HG03342 (cell line): ENCODE measurements around the gene BRD4.

ENCODE experiments used
- ATAC-seq: cut with Tn5 transposase; IDR thresholded peaks from one replicate; pipeline ENCODE4 v1.9.1; 2021; ENCODE audit warnings: mild to moderate bottlenecking, moderate library complexity; ENCODE audit not compliant: unreplicated experiment

BRD4 gene

GRCh38 chr19:15316498-15316897 lies 15.8 kb downstream of the BRD4 start:
- no peak for ATAC-seq

- no peak for ATAC-seq
Measured at GRCh38 chr19:15315101-15315500, 17.2 kb downstream of the BRD4 start.

- ATAC-seq, result no peak
Measured at GRCh38 chr19:15313649-15314279, 18.6 kb downstream of the BRD4 start.

- no peak for ATAC-seq
Measured at GRCh38 chr19:15307169-15307568, 25.2 kb downstream of the BRD4 start.

- no peak for ATAC-seq
Measured at GRCh38 chr19:15305582-15306334, 26.6 kb downstream of the BRD4 start.

DNA sequence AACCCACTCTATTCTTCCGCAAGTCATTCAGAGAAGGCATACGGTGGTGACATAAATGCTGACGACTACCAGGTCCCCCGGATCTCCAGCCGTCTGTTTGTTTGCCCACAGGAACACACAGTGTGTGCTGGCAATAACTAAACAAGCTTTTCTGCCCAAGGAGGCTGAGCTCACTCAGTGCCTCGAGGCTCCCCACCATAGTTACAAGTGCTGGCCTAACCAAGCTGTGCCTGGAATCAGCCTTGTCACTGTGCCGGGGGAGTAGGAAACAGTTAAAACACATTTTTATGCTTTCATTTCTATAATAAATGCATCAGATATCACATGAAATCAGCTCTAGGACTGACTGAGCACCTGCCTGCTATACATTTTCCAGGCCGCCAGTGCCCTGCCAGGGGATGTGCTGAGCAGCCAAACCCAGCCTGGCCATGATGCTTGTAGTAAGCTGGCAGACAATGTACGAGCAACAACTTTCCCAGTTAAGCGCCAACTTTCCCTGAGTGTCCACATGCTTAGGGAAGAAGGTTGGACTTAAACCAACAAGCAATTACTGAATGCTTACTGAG lies 28.1 kb downstream of the BRD4 start:
- no peak for ATAC-seq

GRCh38 chr19:15303105-15303780 lies 29.1 kb downstream of the BRD4 start:
- no peak for ATAC-seq

GRCh38 chr19:15300533-15301197 lies 31.7 kb downstream of the BRD4 start:
- no peak for ATAC-seq

GRCh38 chr19:15299568-15300409 lies 32.5 kb downstream of the BRD4 start:
- ATAC-seq, result no peak

DNA sequence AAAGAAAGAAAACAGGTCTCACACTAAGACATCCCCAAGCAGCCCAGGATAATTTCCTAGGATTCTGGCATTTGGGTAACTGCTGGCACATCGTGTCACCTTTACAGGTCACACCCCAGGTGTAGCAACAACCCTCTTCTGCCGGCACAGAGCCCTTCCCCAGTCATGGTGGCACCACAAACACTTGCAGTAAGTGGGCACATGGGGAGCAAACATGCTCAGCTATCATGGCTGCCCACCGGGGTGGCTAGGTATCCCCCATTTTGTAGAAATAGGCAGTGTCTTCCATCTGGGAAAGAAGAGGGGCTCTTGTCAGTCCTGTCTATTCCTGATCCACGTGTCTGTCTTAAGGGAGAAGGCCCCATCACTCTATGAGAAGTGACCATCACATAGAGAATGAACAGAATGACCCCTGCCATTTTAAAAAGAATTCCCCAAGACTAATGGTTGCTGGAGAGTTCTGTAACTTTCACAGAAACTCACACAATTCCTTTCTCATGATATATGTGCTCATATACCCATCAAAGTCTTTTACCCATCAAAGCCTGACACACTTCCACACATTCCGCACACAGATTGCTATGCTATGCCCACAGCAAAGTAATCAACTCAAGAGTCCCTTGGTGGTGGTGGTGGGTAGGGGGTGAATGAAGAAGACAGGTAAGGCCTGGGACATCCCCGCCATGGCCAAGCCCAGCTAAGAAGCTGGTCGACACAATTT lies 33.3 kb downstream of the BRD4 start:
- ATAC-seq, result no peak

DNA sequence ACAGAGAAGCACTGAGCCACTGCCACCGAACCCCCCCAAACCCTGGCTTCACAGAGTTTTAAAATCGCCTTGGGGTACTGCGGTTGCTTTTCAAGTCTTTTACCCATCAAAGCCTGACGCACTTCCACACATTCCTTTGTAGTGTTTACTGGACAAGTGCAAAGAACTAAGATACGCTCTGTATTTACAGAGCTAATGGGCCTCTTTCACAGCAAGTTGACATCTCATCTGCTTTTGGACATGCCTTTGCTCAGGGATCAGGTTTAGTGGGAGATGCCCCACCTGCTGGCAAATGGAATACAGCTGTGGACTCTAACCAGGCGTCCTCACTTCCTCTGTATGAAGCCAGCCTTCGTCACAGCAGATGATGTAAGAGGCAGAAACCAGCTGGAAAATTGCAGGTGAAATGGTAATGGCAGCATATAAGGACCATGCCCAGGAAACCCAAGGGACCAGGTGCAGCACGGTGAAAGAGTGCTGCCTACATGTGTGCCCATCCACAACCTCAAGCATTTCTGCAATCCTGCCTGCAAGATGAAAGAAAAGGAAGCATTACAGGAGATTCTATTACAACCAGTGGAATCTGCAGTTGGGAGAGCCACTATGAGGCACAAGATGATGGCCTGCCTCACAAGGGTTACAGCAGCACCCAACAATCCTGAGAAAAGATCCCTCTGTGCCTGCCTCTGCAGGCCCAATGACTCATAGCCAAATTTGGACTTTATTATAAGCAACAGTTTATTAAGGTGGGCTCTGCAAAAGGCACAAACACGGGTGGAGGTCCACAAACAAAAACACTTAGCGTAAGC lies 34.7 kb downstream of the BRD4 start:
- no peak for ATAC-seq

- ATAC-seq, result no peak
Measured at GRCh38 chr19:15296841-15297415, 35.4 kb downstream of the BRD4 start.

DNA sequence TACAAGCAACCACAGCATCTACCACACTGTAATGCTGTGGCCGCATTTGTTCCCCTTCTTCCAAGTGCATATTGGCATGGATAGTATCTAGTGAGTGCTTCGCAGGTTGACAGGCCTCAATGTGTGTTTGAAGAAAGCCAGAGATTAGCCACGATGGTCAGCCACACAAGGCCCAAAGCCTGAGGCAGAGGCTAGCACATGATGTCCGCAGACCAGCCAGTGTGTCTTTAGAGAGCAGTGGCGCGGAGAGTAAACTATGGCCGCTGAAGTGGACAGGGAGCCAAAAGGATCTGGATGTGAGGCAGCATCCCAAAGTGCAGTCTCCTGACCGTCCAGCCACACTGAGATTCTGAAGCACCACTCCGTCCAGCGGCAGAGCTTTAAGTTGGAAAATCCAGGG lies 36.0 kb downstream of the BRD4 start:
- ATAC-seq, result no peak

DNA sequence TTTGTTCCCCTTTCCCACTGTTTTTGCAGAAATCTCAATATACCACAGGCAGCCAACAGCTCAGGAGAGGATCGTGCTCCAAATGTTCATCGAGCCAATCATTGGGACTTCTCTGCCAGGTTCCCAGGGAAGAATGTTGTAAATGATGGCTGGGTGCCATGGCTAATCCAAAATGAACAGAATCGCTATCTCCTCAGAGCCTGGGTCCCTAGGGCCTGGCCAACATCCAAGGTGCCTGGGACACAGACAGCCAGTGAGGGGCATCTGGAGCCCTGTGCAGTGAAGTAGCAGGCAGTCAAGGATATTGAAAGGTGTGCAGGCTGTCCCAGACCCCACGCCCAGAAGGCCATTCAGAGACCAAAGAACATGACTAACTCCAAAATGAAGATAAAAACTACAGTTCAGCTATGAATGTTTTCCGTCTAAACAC lies 37.8 kb downstream of the BRD4 start:
- ATAC-seq, result no peak

DNA sequence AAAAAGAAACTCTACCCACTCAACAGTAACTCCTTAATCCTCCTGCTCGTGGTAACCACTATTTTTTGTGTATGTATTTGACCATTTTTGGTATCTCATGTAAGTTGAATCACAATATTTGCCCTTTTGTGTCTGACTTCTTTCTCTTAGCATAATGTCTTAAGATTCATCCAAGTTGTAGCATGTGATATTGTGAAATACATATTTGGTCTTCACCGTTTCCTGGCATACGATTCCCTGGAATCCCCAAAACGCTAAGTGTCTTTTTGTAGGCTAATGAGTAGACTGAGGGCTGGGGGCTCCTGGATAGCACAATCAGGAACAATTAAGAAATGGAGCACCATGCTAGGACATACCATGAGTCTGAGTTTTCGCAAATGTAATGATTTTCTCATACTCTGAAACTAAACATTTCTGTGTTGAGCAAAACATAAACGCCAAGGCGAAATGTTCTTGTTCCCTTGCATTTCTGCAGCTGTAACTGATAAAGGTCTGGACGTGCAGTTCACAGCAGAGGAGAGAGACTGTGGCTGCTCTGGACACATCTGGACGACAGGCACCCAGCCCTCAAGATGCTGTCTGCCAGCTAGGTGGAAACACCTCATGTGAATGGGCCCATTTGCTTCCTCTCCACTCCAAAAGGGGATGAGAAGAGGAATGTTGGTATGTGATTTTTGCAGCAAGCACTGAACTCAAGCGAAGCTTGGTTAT lies 38.4 kb downstream of the BRD4 start:
- no peak for ATAC-seq

- no peak for ATAC-seq
Measured at GRCh38 chr19:15292847-15293582, 39.3 kb downstream of the BRD4 start.

DNA sequence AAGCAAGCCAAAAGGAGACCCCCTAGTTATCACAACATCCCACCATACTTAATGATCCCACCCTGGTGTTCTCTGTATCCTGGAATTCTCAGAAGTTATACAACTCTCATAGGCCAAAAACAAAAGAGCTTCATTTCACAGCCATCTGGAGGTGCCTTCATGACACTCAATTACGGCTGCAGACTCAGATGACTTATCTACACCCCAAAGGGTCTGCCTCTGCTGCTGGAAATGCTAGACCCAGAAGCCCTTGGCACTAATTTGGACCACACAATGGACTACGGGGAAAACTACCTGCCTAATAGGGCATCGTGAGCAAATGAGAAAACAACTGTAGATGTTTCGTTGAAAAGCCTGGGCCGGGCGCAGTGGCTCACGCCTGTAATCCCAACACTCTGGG lies 40.2 kb downstream of the BRD4 start:
- ATAC-seq, result no peak
